Measurements from ENCODE around the gene SCYGR4. TPM values are rescaled to one million over a fixed set of nuclear protein-coding genes. Genes with fewer than 3 reads are reported as not detected.

The SCYGR4 gene
- total RNA-seq, 1 donor from 2014 or later, result not detected

- Histone ChIP-seq H3K9me3 (no peaks in the 10 kb centered on the region), H3K27ac (no peak overlapping the region), H3K27me3 (no peaks in the 10 kb centered on the region), H3K4me3 (no peak overlapping the region), H3K36me3 (no peaks in the 10 kb centered on the region), H3K4me1 (no peaks in the 10 kb centered on the region)
- DNase-seq (ENCODE audit: extremely low spot score in 2 of 2), result no peak
- intact Hi-C loops (cut with DNase I), result no loop called here
- TF ChIP-seq POLR2AphosphoS5 (IDR thresholded peaks at IDR 0.05; ENCODE audit: insufficient read depth in 1 of 2, low read depth in 1 of 2), result no peak
- TF ChIP-seq CTCF (IDR thresholded peaks at IDR 0.05), result no peak
These were observed 10.5 kb downstream of the SCYGR4 start for GRCh38 chr2:227627769-227628168.

GRCh38 chr2:227629435-227629834 is 12.1 kb downstream of the SCYGR4 start:
- Histone ChIP-seq H3K27ac (no peak overlapping the region), H3K4me3 (no peak overlapping the region), H3K36me3 (no peaks in the 10 kb centered on the region), H3K4me1 (no peaks in the 10 kb centered on the region), H3K9me3 (no peaks in the 10 kb centered on the region), H3K27me3 (no peaks in the 10 kb centered on the region)
- DNase-seq (ENCODE audit: extremely low spot score in 2 of 2), result no peak
- intact Hi-C loops (cut with DNase I), result no loop called here
- TF ChIP-seq CTCF (IDR thresholded peaks at IDR 0.05), result no peak
- no peak for TF ChIP-seq POLR2AphosphoS5 (IDR thresholded peaks at IDR 0.05; ENCODE audit: insufficient read depth in 1 of 2, low read depth in 1 of 2)
- TF ChIP-seq POLR2A (IDR thresholded peaks at IDR 0.05), result no peak

- intact Hi-C loops (cut with DNase I), result no loop called here
- TF ChIP-seq CTCF (IDR thresholded peaks at IDR 0.05) (no peak), POLR2AphosphoS5 (IDR thresholded peaks at IDR 0.05; ENCODE audit: insufficient read depth in 1 of 2, low read depth in 1 of 2) (no peak), POLR2A (IDR thresholded peaks at IDR 0.05) (no peak)
- no peak for DNase-seq (ENCODE audit: extremely low spot score in 2 of 2)
- Histone ChIP-seq H3K36me3 (no peaks in the 10 kb centered on the region), H3K27me3 (no peaks in the 10 kb centered on the region), H3K4me1 (no peaks in the 10 kb centered on the region), H3K4me3 (no peak overlapping the region), H3K27ac (no peak overlapping the region), H3K9me3 (no peaks in the 10 kb centered on the region)
These were observed 13.0 kb downstream of the SCYGR4 start for GRCh38 chr2:227630322-227630721.

GRCh38 chr2:227632827-227633226 is 15.5 kb downstream of the SCYGR4 start:
- Histone ChIP-seq H3K27me3 (no peaks in the 10 kb centered on the region), H3K4me3 (no peak overlapping the region), H3K36me3 (no peaks in the 10 kb centered on the region), H3K9me3 (no peaks in the 10 kb centered on the region), H3K27ac (no peak overlapping the region), H3K4me1 (no peaks in the 10 kb centered on the region)
- intact Hi-C loops (cut with DNase I), result no loop called here
- TF ChIP-seq POLR2A (IDR thresholded peaks at IDR 0.05) (no peak), CTCF (IDR thresholded peaks at IDR 0.05) (no peak), POLR2AphosphoS5 (IDR thresholded peaks at IDR 0.05; ENCODE audit: insufficient read depth in 1 of 2, low read depth in 1 of 2) (no peak)
- DNase-seq (ENCODE audit: extremely low spot score in 2 of 2), result no peak

- H3K27ac ChIP-seq, result no peak overlapping the region
- DNase-seq (ENCODE audit: extremely low spot score in 2 of 2), result no peak
- no peaks in the 10 kb centered on the region for H3K9me3 ChIP-seq
- intact Hi-C loops (cut with DNase I), result no loop called here
- no peaks in the 10 kb centered on the region for H3K4me1 ChIP-seq
- no peak for TF ChIP-seq POLR2A (IDR thresholded peaks at IDR 0.05)
- TF ChIP-seq CTCF (IDR thresholded peaks at IDR 0.05), result no peak
- TF ChIP-seq POLR2AphosphoS5 (IDR thresholded peaks at IDR 0.05; ENCODE audit: insufficient read depth in 1 of 2, low read depth in 1 of 2), result no peak
- H3K27me3 ChIP-seq, result no peaks in the 10 kb centered on the region
- H3K4me3 ChIP-seq, result no peak overlapping the region
- no peaks in the 10 kb centered on the region for H3K36me3 ChIP-seq
These were observed 16.9 kb downstream of the SCYGR4 start for GRCh38 chr2:227634201-227634600.

All from vagina (tissue), 2 donors.